Natural killer cell treated with Interleukin-12 subunit alpha and Interleukin-12 subunit beta and Interleukin-15 and Interleukin-18, amount 100 ng/mL, for 72 hours (primary cell): ENCODE measurements around the gene RPL29. TPM values are rescaled to one million over a fixed set of nuclear protein-coding genes. Genes with fewer than 3 reads are reported as not detected.
A peak's percentile ranks its signal among the peaks of the same experiment; 100 is the strongest.
"Not testable (repeated sequence)": the region's sequence is repeated elsewhere in the genome, so short reads cannot be mapped to it uniquely, and the experiment has no call there.

Source experiments
- ATAC-seq, 2 donors: fragments of 150-1000 bp; cut with Tn5 transposase in 1 of 2; sonication (Bioruptor Pico), chemical (Tn5 transposase) in 1 of 2; 2 replicates each; pipeline ENCODE4 v1.10.0; 2021
- DNase-seq: peaks from one replicate; pipeline ENCODE4 v3.0.0; 2022; ENCODE audit warnings: low spot score
- H3K27ac Mint-ChIP-seq, 2 donors: 1 replicate in 1 of 2; 2 replicates in 1 of 2; pipeline ENCODE4 v1.8.0; 2022; ENCODE audit warnings: mixed read lengths in 2 of 2, mild to moderate bottlenecking in 1 of 2, moderate library complexity in 1 of 2
- H3K27me3 Mint-ChIP-seq, 2 donors: 1 replicate in 1 of 2; 2 replicates in 1 of 2; pipeline ENCODE4 v1.8.0; 2022; ENCODE audit warnings: mixed read lengths in 2 of 2
- H3K36me3 Mint-ChIP-seq: one replicate; pipeline ENCODE4 v1.8.0; 2022; ENCODE audit warnings: mixed read lengths
- H3K4me1 Mint-ChIP-seq, 2 donors: 1 replicate in 1 of 2; 2 replicates in 1 of 2; pipeline ENCODE4 v1.8.0; 2022; ENCODE audit warnings: low read depth in 2 of 2, mixed read lengths in 2 of 2, mild to moderate bottlenecking in 1 of 2
- H3K4me3 Mint-ChIP-seq: one replicate; pipeline ENCODE4 v1.8.0; 2022; ENCODE audit warnings: mixed read lengths
- H3K9me3 Mint-ChIP-seq: 2 replicates; pipeline ENCODE4 v1.8.0; 2022; ENCODE audit warnings: mixed read lengths
- total RNA-seq, 2 donors: library from RNA; stranded (reverse); gene quantifications; one replicate each; pipeline ENCODE4 v1.2.3, GENCODE V29; 2022

RPL29 gene
- total RNA-seq, 2 donors from 2014 or later = 598 to 910 TPM

- H3K36me3 Mint-ChIP-seq, H3K9me3 Mint-ChIP-seq, H3K4me1 Mint-ChIP-seq, DNase-seq, ATAC-seq, H3K27me3 Mint-ChIP-seq, H3K4me3 Mint-ChIP-seq: not testable (repeated sequence)
- peak overlapping the region in 1 of 2 donors; percentile 18 for H3K27ac Mint-ChIP-seq
These were observed 38.1 kb upstream of the RPL29 start for GRCh38 chr3:52033748-52034147.

GRCh38 chr3:52032702-52033408, 37.2 kb upstream of the RPL29 start:
- DNase-seq (no peak), ATAC-seq (no peak)
- H3K36me3 Mint-ChIP-seq = no peaks in the 10 kb centered on the region
- H3K4me1 Mint-ChIP-seq = no peaks in the 10 kb centered on the region
- no peaks in the 10 kb centered on the region for H3K27me3 Mint-ChIP-seq
- H3K9me3 Mint-ChIP-seq = no peaks in the 10 kb centered on the region
- no peak overlapping the region for H3K27ac Mint-ChIP-seq
- no peak overlapping the region for H3K4me3 Mint-ChIP-seq

GRCh38 chr3:52031896-52032295, 36.2 kb upstream of the RPL29 start:
- Mint-ChIP-seq H3K4me1 (no peaks in the 10 kb centered on the region), H3K9me3 (no peaks in the 10 kb centered on the region), H3K27me3 (no peaks in the 10 kb centered on the region), H3K4me3 (no peak overlapping the region), H3K36me3 (no peaks in the 10 kb centered on the region), H3K27ac (no peak overlapping the region)
- DNase-seq (no peak), ATAC-seq (no peak)

GRCh38 chr3:52030714-52031310, 35.1 kb upstream of the RPL29 start:
- no peaks in the 10 kb centered on the region for H3K27me3 Mint-ChIP-seq
- no peaks in the 10 kb centered on the region for H3K9me3 Mint-ChIP-seq
- DNase-seq (no peak), ATAC-seq (no peak)
- H3K36me3 Mint-ChIP-seq = no peaks in the 10 kb centered on the region
- no peak overlapping the region for H3K27ac Mint-ChIP-seq
- H3K4me1 Mint-ChIP-seq = no peaks in the 10 kb centered on the region
- H3K4me3 Mint-ChIP-seq = no peak overlapping the region

GRCh38 chr3:52029535-52029934, 33.8 kb upstream of the RPL29 start:
- Mint-ChIP-seq H3K27me3 (no peaks in the 10 kb centered on the region), H3K27ac (no peak overlapping the region), H3K4me3 (no peak overlapping the region), H3K36me3 (no peaks in the 10 kb centered on the region), H3K4me1 (no peaks in the 10 kb centered on the region), H3K9me3 (no peaks in the 10 kb centered on the region)
- DNase-seq = no peak
- no peak for ATAC-seq

GRCh38 chr3:52029053-52029452, 33.4 kb upstream of the RPL29 start:
- DNase-seq = no peak
- H3K9me3 Mint-ChIP-seq = no peaks in the 10 kb centered on the region
- H3K27me3 Mint-ChIP-seq = no peaks in the 10 kb centered on the region
- no peaks in the 10 kb centered on the region for H3K36me3 Mint-ChIP-seq
- peaks cover 0 to 2% of the 10 kb centered on the region in 2 donors for H3K4me1 Mint-ChIP-seq
- no peak overlapping the region for H3K27ac Mint-ChIP-seq
- H3K4me3 Mint-ChIP-seq = no peak overlapping the region
- peak in 1 of 2 donors; percentile 25 for ATAC-seq

- ATAC-seq (no peak), DNase-seq (no peak)
- Mint-ChIP-seq H3K4me3 (no peak overlapping the region), H3K36me3 (no peaks in the 10 kb centered on the region), H3K9me3 (no peaks in the 10 kb centered on the region), H3K27ac (peak overlapping the region in 1 of 2 donors; percentile 41), H3K27me3 (no peaks in the 10 kb centered on the region), H3K4me1 (peaks cover 0 to 2% of the 10 kb centered on the region in 2 donors)
These were observed 32.9 kb upstream of the RPL29 start for GRCh38 chr3:52028572-52028971.

GRCh38 chr3:52026041-52026440, 30.3 kb upstream of the RPL29 start:
- no peak overlapping the region for H3K27ac Mint-ChIP-seq

GRCh38 chr3:52025453-52025852, 29.8 kb upstream of the RPL29 start:
- Mint-ChIP-seq H3K27ac (no peak overlapping the region), H3K36me3 (no peaks in the 10 kb centered on the region), H3K4me1 (peaks cover 0 to 2% of the 10 kb centered on the region in 2 donors), H3K27me3 (no peaks in the 10 kb centered on the region), H3K9me3 (no peaks in the 10 kb centered on the region), H3K4me3 (no peak overlapping the region)
- ATAC-seq (no peak), DNase-seq (no peak)

More at GRCh38 chr3:52026041-52026440, 30.3 kb upstream of the RPL29 start:
- DNase-seq (no peak), ATAC-seq (no peak)
- H3K4me3 Mint-ChIP-seq = no peak overlapping the region
- H3K9me3 Mint-ChIP-seq = no peaks in the 10 kb centered on the region
- no peaks in the 10 kb centered on the region for H3K27me3 Mint-ChIP-seq
- peaks cover 0 to 2% of the 10 kb centered on the region in 2 donors for H3K4me1 Mint-ChIP-seq
- H3K36me3 Mint-ChIP-seq = no peaks in the 10 kb centered on the region

- Mint-ChIP-seq H3K27me3 (no peaks in the 10 kb centered on the region), H3K9me3 (no peaks in the 10 kb centered on the region), H3K36me3 (no peaks in the 10 kb centered on the region), H3K27ac (peak overlapping the region in 1 of 2 donors; percentile 28), H3K4me1 (peaks cover 0 to 2% of the 10 kb centered on the region in 2 donors), H3K4me3 (no peak overlapping the region)
- ATAC-seq (no peak), DNase-seq (no peak)
These were observed 29.2 kb upstream of the RPL29 start for GRCh38 chr3:52024765-52025452.

- Mint-ChIP-seq H3K9me3 (no peaks in the 10 kb centered on the region), H3K27me3 (no peaks in the 10 kb centered on the region), H3K36me3 (no peaks in the 10 kb centered on the region), H3K4me1 (peaks cover 0 to 6% of the 10 kb centered on the region in 2 donors), H3K27ac (peak overlapping the region in 1 of 2 donors; percentile 28), H3K4me3 (no peak overlapping the region)
- no peak for ATAC-seq
- no peak for DNase-seq
These were observed 28.4 kb upstream of the RPL29 start for GRCh38 chr3:52023860-52024764.

- H3K36me3 Mint-ChIP-seq = no peaks in the 10 kb centered on the region
These were observed 27.5 kb upstream of the RPL29 start for GRCh38 chr3:52023101-52023770.

More at GRCh38 chr3:52023101-52023770, 27.5 kb upstream of the RPL29 start:
- Mint-ChIP-seq H3K4me1 (peaks cover 0 to 7% of the 10 kb centered on the region in 2 donors), H3K27ac (no peak overlapping the region), H3K27me3 (no peaks in the 10 kb centered on the region), H3K9me3 (no peaks in the 10 kb centered on the region), H3K4me3 (no peak overlapping the region)
- no peak for DNase-seq
- no peak for ATAC-seq
